Measurements from ENCODE around the gene MYH2. TPM values are rescaled to one million over a fixed set of nuclear protein-coding genes. Genes with fewer than 3 reads are reported as not detected.
"Not testable (repeated sequence)": the region's sequence is repeated elsewhere in the genome, so short reads cannot be mapped to it uniquely, and the experiment has no call there.

Gene MYH2
- total RNA-seq, 2 donors from 2014 or later, result 0.99 TPM; not detected in 1

DNA sequence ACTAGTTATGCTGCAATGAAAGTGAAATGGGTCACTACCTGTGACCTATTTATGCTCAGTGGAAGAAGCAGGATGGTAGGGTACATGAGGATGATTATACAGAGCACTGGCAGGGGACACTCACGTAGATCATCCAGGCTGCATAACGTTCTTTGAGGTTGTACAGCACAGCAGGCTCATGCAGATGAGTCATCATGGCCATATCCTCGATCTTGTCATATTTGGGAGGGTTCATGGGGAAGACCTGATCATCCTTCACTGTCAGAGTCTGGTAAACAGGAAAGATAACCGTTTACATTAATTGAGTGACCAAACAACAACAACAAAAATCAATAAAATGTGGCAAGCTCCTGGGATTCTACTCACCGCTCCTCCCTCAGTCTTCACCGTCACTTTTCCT, 2.1 kb downstream of the MYH2 start:
- peaks cover 7% of the 10 kb centered on the region for H3K9me3 Mint-ChIP-seq
- 85 to 91% methylated on average over 6 of the region's 6 CpGs for WGBS, 2 experiments (ENCODE audit: insufficient coverage in 1 of 2, insufficient read length in 1 of 2)
- DNase-seq, result no peak
- H3K4me1 ChIP-seq (ENCODE audit: control insufficient read depth, insufficient read depth, low read length), result no peaks in the 10 kb centered on the region
- no peaks in the 10 kb centered on the region for H3K27me3 ChIP-seq (ENCODE audit: control insufficient read depth, insufficient read depth, low read length, poor library complexity, severe bottlenecking)
- H3K9ac ChIP-seq (ENCODE audit: extremely low read depth, low read length, poor library complexity, severe bottlenecking), result no peak overlapping the region
- H3K4me3 Mint-ChIP-seq, result no peak overlapping the region
- no peak overlapping the region for H3K27ac ChIP-seq (ENCODE audit: low read depth, low read length)
- H3K4me1 Mint-ChIP-seq, result peaks cover 12% of the 10 kb centered on the region
- no peak overlapping the region for H3K27ac Mint-ChIP-seq
- peaks cover 1% of the 10 kb centered on the region for H3K36me3 Mint-ChIP-seq (ENCODE audit: low read depth)
- H3K36me3 ChIP-seq (ENCODE audit: control insufficient read depth, insufficient read depth, low read length), result no peaks in the 10 kb centered on the region
- peaks cover 6% of the 10 kb centered on the region for H3K9me3 ChIP-seq (ENCODE audit: control insufficient read depth, low read length)
- no peak overlapping the region for H3K4me3 ChIP-seq (ENCODE audit: low read length)
- H3K27me3 Mint-ChIP-seq (ENCODE audit: insufficient read depth), result no peaks in the 10 kb centered on the region
- TF ChIP-seq, protein P1, sequence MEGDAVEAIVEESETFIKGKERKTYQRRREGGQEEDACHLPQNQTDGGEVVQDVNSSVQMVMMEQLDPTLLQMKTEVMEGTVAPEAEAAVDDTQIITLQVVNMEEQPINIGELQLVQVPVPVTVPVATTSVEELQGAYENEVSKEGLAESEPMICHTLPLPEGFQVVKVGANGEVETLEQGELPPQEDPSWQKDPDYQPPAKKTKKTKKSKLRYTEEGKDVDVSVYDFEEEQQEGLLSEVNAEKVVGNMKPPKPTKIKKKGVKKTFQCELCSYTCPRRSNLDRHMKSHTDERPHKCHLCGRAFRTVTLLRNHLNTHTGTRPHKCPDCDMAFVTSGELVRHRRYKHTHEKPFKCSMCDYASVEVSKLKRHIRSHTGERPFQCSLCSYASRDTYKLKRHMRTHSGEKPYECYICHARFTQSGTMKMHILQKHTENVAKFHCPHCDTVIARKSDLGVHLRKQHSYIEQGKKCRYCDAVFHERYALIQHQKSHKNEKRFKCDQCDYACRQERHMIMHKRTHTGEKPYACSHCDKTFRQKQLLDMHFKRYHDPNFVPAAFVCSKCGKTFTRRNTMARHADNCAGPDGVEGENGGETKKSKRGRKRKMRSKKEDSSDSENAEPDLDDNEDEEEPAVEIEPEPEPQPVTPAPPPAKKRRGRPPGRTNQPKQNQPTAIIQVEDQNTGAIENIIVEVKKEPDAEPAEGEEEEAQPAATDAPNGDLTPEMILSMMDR (conservative IDR thresholded peaks at IDR 0.05), result no peak

- H3K4me1 ChIP-seq (ENCODE audit: control insufficient read depth, insufficient read depth, low read length); H3K27me3 ChIP-seq (ENCODE audit: control insufficient read depth, insufficient read depth, low read length, poor library complexity, severe bottlenecking); H3K36me3 Mint-ChIP-seq (ENCODE audit: low read depth); DNase-seq; H3K9ac ChIP-seq (ENCODE audit: extremely low read depth, low read length, poor library complexity, severe bottlenecking); H3K27me3 Mint-ChIP-seq (ENCODE audit: insufficient read depth); H3K4me1 Mint-ChIP-seq; H3K27ac ChIP-seq (ENCODE audit: low read depth, low read length); H3K4me3 Mint-ChIP-seq; H3K36me3 ChIP-seq (ENCODE audit: control insufficient read depth, insufficient read depth, low read length); H3K27ac Mint-ChIP-seq; H3K4me3 ChIP-seq (ENCODE audit: low read length): not testable (repeated sequence)
- peaks cover 38% of the 10 kb centered on the region for H3K9me3 Mint-ChIP-seq
- peaks cover 31% of the 10 kb centered on the region for H3K9me3 ChIP-seq (ENCODE audit: control insufficient read depth, low read length)
- WGBS, 2 experiments (ENCODE audit: insufficient coverage in 1 of 2, insufficient read length in 1 of 2), result 68 to 75% methylated on average over 1 to 5 of the region's 5 CpGs
- TF ChIP-seq, protein P1 (conservative IDR thresholded peaks at IDR 0.05), result peak; percentile 55
Observed at GRCh38 chr17:10543486-10543885, 6.0 kb downstream of the MYH2 start.

GRCh38 chr17:10541179-10541578, 8.3 kb downstream of the MYH2 start:
- H3K27me3 ChIP-seq (ENCODE audit: control insufficient read depth, insufficient read depth, low read length, poor library complexity, severe bottlenecking); H3K4me1 Mint-ChIP-seq; H3K27me3 Mint-ChIP-seq (ENCODE audit: insufficient read depth); H3K36me3 ChIP-seq (ENCODE audit: control insufficient read depth, insufficient read depth, low read length); H3K36me3 Mint-ChIP-seq (ENCODE audit: low read depth); H3K4me1 ChIP-seq (ENCODE audit: control insufficient read depth, insufficient read depth, low read length); H3K9ac ChIP-seq (ENCODE audit: extremely low read depth, low read length, poor library complexity, severe bottlenecking); H3K4me3 Mint-ChIP-seq; H3K4me3 ChIP-seq (ENCODE audit: low read length); H3K27ac Mint-ChIP-seq; H3K27ac ChIP-seq (ENCODE audit: low read depth, low read length): not testable (repeated sequence)
- H3K9me3 Mint-ChIP-seq, result peaks cover 38% of the 10 kb centered on the region
- H3K9me3 ChIP-seq (ENCODE audit: control insufficient read depth, low read length), result peaks cover 31% of the 10 kb centered on the region
- DNase-seq, result peak; percentile 58
- 90 to 92% methylated on average over 4 to 6 of the region's 6 CpGs for WGBS, 2 experiments (ENCODE audit: insufficient coverage in 1 of 2, insufficient read length in 1 of 2)

DNA sequence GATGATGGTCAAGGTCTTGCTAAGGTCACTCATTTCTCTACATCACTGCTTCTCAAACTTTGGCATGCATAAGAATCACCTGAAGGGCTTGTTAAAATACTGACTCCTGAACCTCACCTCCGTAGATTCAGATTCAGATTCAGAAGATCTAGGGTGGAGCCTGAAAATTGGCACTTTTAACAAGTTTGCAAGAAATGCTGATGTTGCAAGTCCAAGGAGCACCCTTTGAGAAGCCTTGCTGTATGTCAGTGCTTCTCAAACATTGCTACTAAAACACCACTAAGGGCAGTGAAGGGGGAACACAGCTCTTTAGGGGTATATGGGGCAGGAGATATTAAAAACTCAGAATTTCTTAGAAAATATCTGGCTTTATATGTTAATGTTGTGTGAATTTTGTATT, 17.4 kb downstream of the MYH2 start:
- no peaks in the 10 kb centered on the region for H3K9me3 Mint-ChIP-seq
- Histone ChIP-seq H3K9ac (ENCODE audit: extremely low read depth, low read length, poor library complexity, severe bottlenecking) (no peak overlapping the region), H3K4me1 (ENCODE audit: control insufficient read depth, insufficient read depth, low read length) (no peaks in the 10 kb centered on the region), H3K4me3 (ENCODE audit: low read length) (no peak overlapping the region), H3K27ac (ENCODE audit: low read depth, low read length) (no peak overlapping the region), H3K9me3 (ENCODE audit: control insufficient read depth, low read length) (no peaks in the 10 kb centered on the region), H3K36me3 (ENCODE audit: control insufficient read depth, insufficient read depth, low read length) (no peaks in the 10 kb centered on the region), H3K27me3 (ENCODE audit: control insufficient read depth, insufficient read depth, low read length, poor library complexity, severe bottlenecking) (no peaks in the 10 kb centered on the region)
- no peak overlapping the region for H3K27ac Mint-ChIP-seq
- TF ChIP-seq, protein P1 (conservative IDR thresholded peaks at IDR 0.05), result no peak
- H3K27me3 Mint-ChIP-seq (ENCODE audit: insufficient read depth), result no peaks in the 10 kb centered on the region
- no peaks in the 10 kb centered on the region for H3K4me1 Mint-ChIP-seq
- H3K4me3 Mint-ChIP-seq, result no peak overlapping the region
- WGBS, 2 experiments (ENCODE audit: insufficient coverage in 1 of 2, insufficient read length in 1 of 2), result 95 to 100% methylated on average over 1 of the region's 1 CpG
- no peak for DNase-seq
- H3K36me3 Mint-ChIP-seq (ENCODE audit: low read depth), result no peaks in the 10 kb centered on the region
